HUES48 (cell line): Measurements from ENCODE around the gene SPAG6.
"Not testable (repeated sequence)": the region's sequence is repeated elsewhere in the genome, so short reads cannot be mapped to it uniquely, and the experiment has no call there.

Source experiments
- H3K27ac ChIP-seq: one replicate; pipeline ENCODE4 v1.7.0; 2013; ENCODE audit warnings: low read depth, low read length, inconsistent platforms
- H3K27me3 ChIP-seq: 2 replicates; pipeline ENCODE4 v1.6.1; 2013; ENCODE audit warnings: mild to moderate bottlenecking, low read length; ENCODE audit not compliant: control insufficient read depth, insufficient read depth
- H3K36me3 ChIP-seq: 2 replicates; pipeline ENCODE4 v1.6.1; 2013; ENCODE audit warnings: low read length; ENCODE audit not compliant: control insufficient read depth, insufficient read depth
- H3K4me1 ChIP-seq: 2 replicates; pipeline ENCODE4 v1.6.1; 2013; ENCODE audit warnings: mild to moderate bottlenecking, low read length; ENCODE audit not compliant: control insufficient read depth, insufficient read depth
- H3K4me3 ChIP-seq: 2 replicates; pipeline ENCODE4 v1.5.1; 2013; ENCODE audit warnings: mild to moderate bottlenecking, low read depth, low read length
- H3K9ac ChIP-seq: 2 replicates; pipeline ENCODE4 v1.6.1; 2013; ENCODE audit warnings: mild to moderate bottlenecking, low read depth, low read length, moderate library complexity
- H3K9me3 ChIP-seq: 2 replicates; pipeline ENCODE4 v1.6.1; 2013; ENCODE audit warnings: low read length; ENCODE audit not compliant: control insufficient read depth, insufficient read depth

SPAG6 gene

DNA sequence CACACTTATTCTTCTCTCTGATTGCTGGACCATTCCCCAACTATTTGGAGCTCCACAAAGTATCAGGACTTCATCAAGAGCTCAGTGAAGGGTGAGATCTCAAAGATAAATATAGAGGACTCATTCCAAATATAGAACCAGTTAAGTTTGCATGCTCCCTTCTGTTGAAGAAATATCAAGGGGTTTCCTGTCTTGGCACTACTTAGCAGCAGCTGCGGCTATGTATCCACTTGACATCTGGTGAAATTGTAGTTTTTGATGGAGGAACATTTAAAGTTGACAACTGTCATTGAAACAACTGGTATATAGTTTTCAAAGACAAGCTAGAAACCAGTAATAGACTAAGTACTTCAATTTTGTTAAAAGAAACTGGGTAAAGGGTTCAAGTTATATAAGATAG, 1.0 kb upstream of the SPAG6 start:
- H3K4me3 ChIP-seq: no peak overlapping the region
- no peak overlapping the region for H3K9ac ChIP-seq
- no peaks in the 10 kb centered on the region for H3K36me3 ChIP-seq
- peaks cover 11% of the 10 kb centered on the region for H3K4me1 ChIP-seq
- no peak overlapping the region for H3K27ac ChIP-seq
- no peaks in the 10 kb centered on the region for H3K9me3 ChIP-seq
- H3K27me3 ChIP-seq: peaks cover 100% of the 10 kb centered on the region

DNA sequence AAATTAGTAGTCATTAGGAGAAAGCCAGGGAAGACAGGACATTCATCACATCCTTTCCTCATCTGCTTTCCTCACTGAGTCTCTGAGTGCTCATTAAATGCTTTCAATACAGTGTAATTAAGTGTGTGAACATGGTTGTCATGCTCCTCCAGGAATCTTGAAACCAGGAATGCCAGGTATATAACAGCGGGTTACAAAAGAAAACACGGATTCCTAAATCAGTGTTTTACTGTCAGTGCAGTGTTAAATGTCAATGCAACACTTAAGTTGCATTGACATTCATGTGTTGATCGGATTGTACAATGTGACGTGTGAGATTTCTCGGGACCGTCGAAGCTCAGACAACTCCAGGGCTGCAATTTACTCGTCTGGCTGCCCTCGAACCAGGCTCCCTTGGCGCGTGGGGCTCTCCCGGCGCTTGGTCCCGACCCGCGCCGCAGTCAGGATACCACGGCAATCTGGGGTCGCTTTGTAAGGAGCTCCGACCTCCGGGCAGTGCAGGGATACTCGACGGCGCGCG, 455 bp upstream of the SPAG6 start:
- H3K27ac ChIP-seq: no peak overlapping the region
- no peaks in the 10 kb centered on the region for H3K36me3 ChIP-seq
- peaks cover 100% of the 10 kb centered on the region for H3K27me3 ChIP-seq
- H3K4me3 ChIP-seq: peak overlapping the region; percentile 60
- H3K4me1 ChIP-seq: peaks cover 7% of the 10 kb centered on the region
- no peaks in the 10 kb centered on the region for H3K9me3 ChIP-seq
- no peak overlapping the region for H3K9ac ChIP-seq

DNA sequence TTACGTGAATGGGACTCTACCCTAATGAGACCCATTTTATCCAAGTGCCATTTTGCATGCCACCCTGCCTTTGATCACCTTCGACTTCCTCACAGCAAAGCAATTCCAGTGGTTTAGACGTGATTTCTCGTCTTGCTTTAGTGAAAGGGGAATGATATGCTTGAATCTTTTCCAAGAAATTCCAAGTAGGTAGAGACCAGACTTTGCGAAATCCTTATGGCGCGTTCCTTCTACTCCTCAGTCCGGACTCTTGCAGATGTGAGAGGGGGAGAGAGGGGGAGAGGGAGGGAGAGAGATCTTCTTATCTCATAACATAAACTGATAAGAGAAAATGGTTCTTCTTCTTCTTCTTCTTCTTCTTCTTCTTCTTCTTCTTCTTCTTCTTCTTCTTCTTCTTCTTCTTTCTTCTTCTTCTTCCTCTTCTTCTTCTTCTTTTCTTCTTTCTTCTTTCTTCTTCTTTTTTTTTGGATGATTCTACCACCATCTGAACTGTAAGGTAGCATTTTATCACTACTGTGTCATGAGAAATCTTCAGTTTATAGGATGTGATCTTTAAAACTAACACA, 883 bp downstream of the SPAG6 start:
- H3K27me3 ChIP-seq: peaks cover 90% of the 10 kb centered on the region
- H3K36me3 ChIP-seq: no peaks in the 10 kb centered on the region
- H3K9me3 ChIP-seq: no peaks in the 10 kb centered on the region
- H3K4me1 ChIP-seq: peaks cover 4% of the 10 kb centered on the region; the same call in 1 of the 2 replicates
- H3K9ac ChIP-seq: no peak overlapping the region
- peak overlapping the region; percentile 60 for H3K4me3 ChIP-seq
- H3K27ac ChIP-seq: no peak overlapping the region

DNA sequence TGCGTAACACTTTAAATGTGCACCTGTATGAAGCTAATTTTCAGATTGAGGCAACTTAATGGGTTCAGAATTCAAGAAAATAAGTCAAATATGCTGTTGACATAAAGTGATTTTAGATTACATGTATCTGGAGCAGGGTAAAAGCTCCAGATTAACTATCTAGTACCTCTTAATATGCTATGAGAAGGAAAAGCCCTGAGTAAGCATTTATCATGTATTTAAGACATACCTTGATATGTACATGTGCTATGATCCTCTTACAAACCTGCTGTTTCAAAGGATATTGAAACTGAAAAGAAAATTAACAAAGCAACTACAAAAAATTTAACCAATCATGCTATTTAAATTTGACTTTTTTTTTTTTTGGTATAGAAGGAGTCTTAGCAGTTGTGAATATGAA, 4.5 kb downstream of the SPAG6 start:
- Histone ChIP-seq H3K36me3 (no peaks in the 10 kb centered on the region), H3K9me3 (no peaks in the 10 kb centered on the region), H3K27ac (no peak overlapping the region), H3K27me3 (peaks cover 59% of the 10 kb centered on the region), H3K4me3 (no peak overlapping the region), H3K9ac (no peak overlapping the region), H3K4me1 (peaks cover 4% of the 10 kb centered on the region; the same call in 1 of the 2 replicates)

DNA sequence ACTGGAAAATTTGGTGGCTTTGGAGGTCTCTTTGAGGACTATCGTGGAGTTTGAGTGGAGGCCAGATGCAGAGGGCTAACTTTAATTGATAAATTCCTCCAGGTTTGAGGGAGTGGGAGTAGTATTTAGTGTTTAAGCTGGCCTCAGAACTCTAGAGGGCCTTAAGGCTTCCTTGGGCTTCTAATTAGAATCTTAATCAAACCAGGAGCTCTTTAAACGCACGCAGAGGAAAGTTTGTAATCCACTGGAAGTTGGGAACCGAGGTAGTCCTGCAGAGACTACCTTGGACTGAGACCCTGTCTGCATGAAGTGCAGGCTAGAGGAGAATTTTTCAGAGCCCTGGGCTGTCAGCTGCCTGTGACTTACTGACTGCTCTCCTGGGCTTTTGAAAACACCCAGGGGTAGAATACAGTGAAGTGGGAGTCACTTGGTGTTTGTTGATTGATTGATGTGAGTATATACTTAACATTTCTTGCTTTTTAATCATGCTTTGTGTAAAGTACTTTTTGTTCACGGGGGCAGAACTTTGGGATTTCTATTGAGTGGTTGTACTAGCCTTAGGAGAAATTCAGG, 5.9 kb downstream of the SPAG6 start:
- Histone ChIP-seq H3K9me3 (no peaks in the 10 kb centered on the region), H3K4me1 (no peaks in the 10 kb centered on the region), H3K4me3 (no peak overlapping the region), H3K27me3 (peaks cover 44% of the 10 kb centered on the region), H3K9ac (no peak overlapping the region), H3K27ac (no peak overlapping the region), H3K36me3 (no peaks in the 10 kb centered on the region)

DNA sequence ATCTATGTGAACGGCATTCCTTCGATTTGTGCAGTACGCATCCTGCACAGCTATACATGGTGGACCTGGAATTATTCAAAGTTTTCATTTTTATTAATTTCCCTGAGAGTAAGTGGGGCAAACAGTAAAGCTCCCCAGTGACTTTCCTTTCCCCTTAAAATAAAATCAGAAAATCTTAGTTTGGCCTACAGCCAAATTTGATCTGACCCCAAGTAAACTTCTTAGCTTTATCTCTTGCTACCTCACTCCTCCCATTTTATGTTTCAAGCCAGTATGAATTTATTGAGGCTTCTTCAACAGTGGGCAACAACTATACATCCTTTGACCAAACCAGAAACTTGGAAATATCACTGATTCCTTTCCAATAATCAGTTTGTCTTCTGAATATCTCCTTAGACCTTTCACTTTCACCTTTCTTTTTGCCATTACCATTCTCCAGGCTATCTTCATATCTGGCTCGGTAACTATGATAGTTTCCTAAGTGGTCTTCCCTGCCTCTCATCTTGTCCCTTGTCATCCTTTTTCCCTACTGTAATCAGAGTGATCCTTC, 11.1 kb downstream of the SPAG6 start:
- Histone ChIP-seq H3K36me3 (no peaks in the 10 kb centered on the region), H3K9ac (no peak overlapping the region), H3K4me3 (no peak overlapping the region), H3K4me1 (no peaks in the 10 kb centered on the region), H3K27ac (no peak overlapping the region), H3K27me3 (0 out of 2 replicates have a peak, but pooled peaks cover 4% of the 10 kb centered on the region), H3K9me3 (no peaks in the 10 kb centered on the region)

DNA sequence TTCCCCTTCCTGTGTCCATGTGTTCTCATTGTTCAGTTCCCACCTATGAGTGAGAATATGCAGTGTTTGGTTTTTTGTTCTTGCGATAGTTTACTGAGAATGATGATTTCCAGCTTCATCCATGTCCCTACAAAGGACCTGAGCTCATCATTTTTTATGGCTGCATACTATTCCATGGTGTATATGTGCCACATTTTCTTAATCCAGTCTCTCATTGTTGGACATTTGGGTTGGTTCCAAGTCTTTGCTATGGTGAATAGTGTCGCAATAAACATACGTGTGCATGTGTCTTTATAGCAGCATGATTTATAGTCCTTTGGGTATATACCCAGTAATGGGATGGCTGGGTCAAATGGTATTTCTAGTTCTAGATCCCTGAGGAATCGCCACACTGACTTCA, 12.5 kb downstream of the SPAG6 start:
- H3K27me3 ChIP-seq, H3K4me1 ChIP-seq, H3K9ac ChIP-seq, H3K27ac ChIP-seq, H3K36me3 ChIP-seq, H3K4me3 ChIP-seq, H3K9me3 ChIP-seq: not testable (repeated sequence)

DNA sequence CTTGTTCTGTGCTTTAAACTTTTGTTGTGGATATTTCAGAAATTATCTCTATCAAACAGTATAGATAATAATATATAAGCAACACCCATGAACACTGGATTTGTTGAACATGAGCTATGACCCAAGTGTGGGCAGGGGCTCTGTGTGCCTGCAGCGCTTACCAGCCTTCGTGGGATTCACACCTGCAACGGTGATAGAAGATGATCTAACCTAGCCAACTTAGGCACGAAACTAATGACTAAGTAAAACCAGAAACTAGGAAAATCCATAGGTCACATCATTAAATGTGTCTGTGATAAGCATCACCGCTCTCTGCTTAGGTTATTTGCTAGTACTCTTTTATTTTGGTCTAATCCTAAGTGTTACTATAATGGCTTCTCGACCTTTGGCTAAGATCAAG, 18.0 kb downstream of the SPAG6 start:
- Histone ChIP-seq H3K27ac (no peak overlapping the region), H3K4me3 (no peak overlapping the region), H3K36me3 (no peaks in the 10 kb centered on the region), H3K9ac (no peak overlapping the region), H3K9me3 (no peaks in the 10 kb centered on the region), H3K27me3 (no peaks in the 10 kb centered on the region), H3K4me1 (no peaks in the 10 kb centered on the region)

DNA sequence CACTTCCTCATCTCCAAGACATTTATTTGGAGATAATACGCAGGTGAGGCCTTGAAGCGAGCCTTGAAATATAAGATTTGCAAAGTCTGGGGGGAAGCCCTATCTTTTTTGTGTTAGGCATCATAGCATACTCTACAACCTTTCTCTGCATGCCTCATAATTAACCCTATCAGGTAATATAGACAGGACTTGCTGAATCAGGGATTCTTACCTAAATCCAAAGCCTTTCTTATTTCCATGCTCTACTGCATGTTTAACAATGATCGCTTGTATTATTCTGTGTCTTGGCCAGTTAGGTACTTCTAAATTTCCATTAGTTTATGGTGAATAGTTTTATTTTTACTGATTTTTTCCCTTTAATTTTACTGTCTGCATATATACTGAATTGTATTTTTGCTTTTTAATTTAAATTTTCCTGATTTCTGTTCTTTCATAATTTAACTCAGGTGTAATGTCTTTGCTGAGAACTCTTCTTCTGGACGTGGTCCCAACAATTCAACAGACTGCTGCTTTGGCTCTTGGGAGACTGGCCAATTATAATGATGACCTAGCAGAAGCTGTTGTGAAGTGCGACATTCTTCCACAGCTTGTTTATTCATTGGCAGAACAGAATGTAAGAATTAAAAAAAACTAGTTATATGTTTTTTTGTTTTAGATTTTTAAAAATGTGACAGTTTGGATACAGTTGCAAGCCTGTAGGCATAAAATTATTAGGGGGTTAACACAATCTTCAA, 19.3 kb downstream of the SPAG6 start:
- H3K9ac ChIP-seq: no peak overlapping the region
- H3K4me1 ChIP-seq: no peaks in the 10 kb centered on the region
- no peak overlapping the region for H3K27ac ChIP-seq
- H3K4me3 ChIP-seq: no peak overlapping the region
- no peaks in the 10 kb centered on the region for H3K9me3 ChIP-seq
- no peaks in the 10 kb centered on the region for H3K27me3 ChIP-seq
- no peaks in the 10 kb centered on the region for H3K36me3 ChIP-seq

DNA sequence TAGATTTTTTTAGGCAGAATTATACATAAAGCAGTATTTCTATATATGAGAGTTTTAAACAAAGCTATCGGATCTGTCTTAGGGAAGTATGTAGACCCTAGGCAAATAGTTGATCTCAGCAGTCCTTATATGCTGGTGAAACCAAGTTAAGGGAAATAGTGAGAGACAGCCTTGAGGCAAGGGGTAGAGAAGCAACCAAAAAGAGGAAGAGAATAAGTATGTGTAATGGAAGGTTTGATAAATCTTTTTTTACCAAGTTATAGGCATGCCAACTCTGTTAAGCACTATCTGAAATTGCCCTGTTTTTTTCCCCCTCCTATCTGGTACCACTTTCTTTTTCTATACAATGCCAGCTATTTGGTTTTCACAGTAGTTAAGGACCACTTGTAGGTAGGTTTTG, 19.9 kb downstream of the SPAG6 start:
- Histone ChIP-seq H3K4me1 (no peaks in the 10 kb centered on the region), H3K4me3 (no peak overlapping the region), H3K9me3 (no peaks in the 10 kb centered on the region), H3K36me3 (no peaks in the 10 kb centered on the region), H3K9ac (no peak overlapping the region), H3K27ac (no peak overlapping the region), H3K27me3 (no peaks in the 10 kb centered on the region)
